B cell (primary cell): ENCODE data around the gene NEGR1.

ENCODE experiments used
- EZH2 ChIP-seq: IDR thresholded peaks from 2 replicates; pipeline ENCODE4 v1.6.1; 2012; ENCODE audit warnings: borderline replicate concordance, low read depth, mild to moderate bottlenecking, moderate library complexity, low read length; ENCODE audit not compliant: insufficient read depth, poor library complexity, severe bottlenecking
- TF ChIP-seq, protein P1 (sequence below): fragments of 200-600 bp; IDR thresholded peaks from one replicate; pipeline ENCODE4 v1.8.0; 2022; ENCODE audit warnings: antibody characterized with exemption, mild to moderate bottlenecking

DNA sequence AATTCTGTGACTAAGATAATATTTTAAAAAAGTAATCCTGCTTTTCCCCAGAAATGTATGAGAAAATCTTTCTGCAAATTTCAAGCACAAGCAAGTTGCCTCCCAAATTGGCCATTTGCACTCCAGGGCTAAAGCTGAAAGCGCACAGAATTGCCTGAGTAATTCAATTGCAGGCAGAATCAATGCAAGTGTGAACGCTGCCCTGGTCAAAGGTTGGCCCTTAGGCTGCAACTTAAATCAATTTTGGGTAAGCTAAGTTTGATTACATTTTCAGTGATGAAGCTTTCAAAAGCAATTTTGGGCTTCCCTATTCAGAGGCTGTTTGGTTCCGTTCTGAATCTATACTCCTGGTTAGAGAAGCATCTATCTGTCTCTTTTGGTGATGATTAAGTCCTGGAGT lies 699.7 kb downstream of the NEGR1 start:
- TF ChIP-seq, protein P1, sequence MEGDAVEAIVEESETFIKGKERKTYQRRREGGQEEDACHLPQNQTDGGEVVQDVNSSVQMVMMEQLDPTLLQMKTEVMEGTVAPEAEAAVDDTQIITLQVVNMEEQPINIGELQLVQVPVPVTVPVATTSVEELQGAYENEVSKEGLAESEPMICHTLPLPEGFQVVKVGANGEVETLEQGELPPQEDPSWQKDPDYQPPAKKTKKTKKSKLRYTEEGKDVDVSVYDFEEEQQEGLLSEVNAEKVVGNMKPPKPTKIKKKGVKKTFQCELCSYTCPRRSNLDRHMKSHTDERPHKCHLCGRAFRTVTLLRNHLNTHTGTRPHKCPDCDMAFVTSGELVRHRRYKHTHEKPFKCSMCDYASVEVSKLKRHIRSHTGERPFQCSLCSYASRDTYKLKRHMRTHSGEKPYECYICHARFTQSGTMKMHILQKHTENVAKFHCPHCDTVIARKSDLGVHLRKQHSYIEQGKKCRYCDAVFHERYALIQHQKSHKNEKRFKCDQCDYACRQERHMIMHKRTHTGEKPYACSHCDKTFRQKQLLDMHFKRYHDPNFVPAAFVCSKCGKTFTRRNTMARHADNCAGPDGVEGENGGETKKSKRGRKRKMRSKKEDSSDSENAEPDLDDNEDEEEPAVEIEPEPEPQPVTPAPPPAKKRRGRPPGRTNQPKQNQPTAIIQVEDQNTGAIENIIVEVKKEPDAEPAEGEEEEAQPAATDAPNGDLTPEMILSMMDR, result no peak
- no peak for TF ChIP-seq EZH2
